GM12872 (cell line): Measurements from ENCODE around the gene PKIB.

Source experiments
- CTCF ChIP-seq: IDR thresholded peaks from 3 replicates; pipeline ENCODE4 v1.5.1; 2011; ENCODE audit warnings: low read depth, mild to moderate bottlenecking, low read length, moderate library complexity; ENCODE audit not compliant: insufficient read depth

Gene PKIB

GRCh38 chr6:122621638-122622037, 11.4 kb downstream of the PKIB start:
- no peak for TF ChIP-seq CTCF

- no peak for TF ChIP-seq CTCF
These were observed 12.3 kb downstream of the PKIB start for GRCh38 chr6:122622479-122622878.

- no peak for TF ChIP-seq CTCF
These were observed 13.1 kb downstream of the PKIB start for GRCh38 chr6:122623279-122623678.

- no peak for TF ChIP-seq CTCF
These were observed 14.6 kb downstream of the PKIB start for GRCh38 chr6:122624853-122625252.

GRCh38 chr6:122628714-122629113, 18.5 kb downstream of the PKIB start:
- no peak for TF ChIP-seq CTCF

- no peak for TF ChIP-seq CTCF
These were observed 21.5 kb downstream of the PKIB start for GRCh38 chr6:122631571-122632249.

GRCh38 chr6:122640366-122640765, 30.2 kb downstream of the PKIB start:
- no peak for TF ChIP-seq CTCF
